GM13976 (cell line): ENCODE measurements around the gene CENPQ.
A peak's percentile ranks its signal among the peaks of the same experiment; 100 is the strongest.

Experiments used
- DNase-seq: peaks from one replicate; pipeline ENCODE4 v3.0.0; 2012; ENCODE audit warnings: low spot score
- CTCF ChIP-seq: IDR thresholded peaks from 2 replicates; pipeline ENCODE4 v1.5.1; 2012; ENCODE audit warnings: borderline replicate concordance, mild to moderate bottlenecking; ENCODE audit not compliant: insufficient read depth; ENCODE audit errors: extremely low read depth, missing control alignments, control extremely low read depth
- in situ Hi-C: fragments of 300-500 bp; cut with MboI; formaldehyde crosslinking; loops from one replicate; pipeline ENCODE4 v1.12.0; 2022; ENCODE audit warnings: low sequenced_read_pairs, mixed read lengths, inconsistent platforms; ENCODE audit not compliant: unreplicated experiment

The CENPQ gene

GRCh38 chr6:49462927-49463611, at the start of gene CENPQ, which contains the start of gene MMUT:
TSS of gene CENPQ (plus strand) at chr6:49463370. CDS start at chr6:49470177, 6,807 bp downstream.
TSS of gene MMUT (minus strand) at chr6:49463253. CDS start at chr6:49459466, 3,787 bp downstream.
- in situ Hi-C loops = no loop called here
- TF ChIP-seq CTCF = no peak
- DNase-seq = peak; percentile 89

- no peak for DNase-seq
- no peak for TF ChIP-seq CTCF
- in situ Hi-C loops = loop anchor here (25.0 kb wide), 1 partner anchor 1628 kb away; the partner anchor contains the start of gene OPN5
These were observed 47.8 kb upstream of the CENPQ start for GRCh38 chr6:49415358-49415757.

GRCh38 chr6:49416195-49416594, 47.0 kb upstream of the CENPQ start:
- no peak for TF ChIP-seq CTCF
- in situ Hi-C loops = loop anchor here (25.0 kb wide), 1 partner anchor 1629 kb away; the partner anchor contains the start of gene OPN5

GRCh38 chr6:49423817-49424216, 39.4 kb upstream of the CENPQ start:
- in situ Hi-C loops = loop anchor here (25.0 kb wide), 1 partner anchor 1637 kb away; the partner anchor contains the start of gene OPN5
- TF ChIP-seq CTCF = no peak
- no peak for DNase-seq

More at GRCh38 chr6:49416195-49416594, 47.0 kb upstream of the CENPQ start:
- no peak for DNase-seq

- no peak for DNase-seq
- in situ Hi-C loops = no loop called here
- TF ChIP-seq CTCF = no peak
These were observed 33.0 kb upstream of the CENPQ start for GRCh38 chr6:49430187-49430586.

GRCh38 chr6:49430866-49431265, 32.3 kb upstream of the CENPQ start:
- no peak for DNase-seq
- no peak for TF ChIP-seq CTCF
- in situ Hi-C loops = no loop called here
